Type B pancreatic cell (in vitro differentiated cells): ENCODE data around the gene ZNF217. TPM values are rescaled to one million over a fixed set of nuclear protein-coding genes. Genes with fewer than 3 reads are reported as not detected.
"Not testable (repeated sequence)": the region's sequence is repeated elsewhere in the genome, so short reads cannot be mapped to it uniquely, and the experiment has no call there.

Experiments
- DNase-seq: peaks from one replicate; pipeline ENCODE4 v3.0.0; 2021; ENCODE audit warnings: mixed read lengths; ENCODE audit not compliant: unreplicated experiment; ENCODE audit errors: extremely low spot score
- H3K27ac Mint-ChIP-seq: 2 replicates; pipeline ENCODE4 v1.8.0; 2021; ENCODE audit warnings: mild to moderate bottlenecking, mixed read lengths
- H3K27me3 Mint-ChIP-seq: 2 replicates; pipeline ENCODE4 v1.8.0; 2021; ENCODE audit warnings: mixed read lengths
- H3K36me3 Mint-ChIP-seq: 2 replicates; pipeline ENCODE4 v1.8.0; 2021; ENCODE audit warnings: mixed read lengths
- H3K4me1 Mint-ChIP-seq: one replicate; pipeline ENCODE4 v1.8.0; 2021; ENCODE audit warnings: mixed read lengths; ENCODE audit not compliant: unreplicated experiment
- H3K4me3 Mint-ChIP-seq: 2 replicates; pipeline ENCODE4 v1.8.0; 2021; ENCODE audit warnings: mild to moderate bottlenecking, mixed read lengths
- H3K9me3 Mint-ChIP-seq: 2 replicates; pipeline ENCODE4 v1.8.0; 2021; ENCODE audit warnings: mixed read lengths
- total RNA-seq: library from RNA; stranded (reverse); gene quantifications from 2 replicates; pipeline ENCODE4 v1.2.1, GENCODE V29; 2021; ENCODE audit warnings: low replicate concordance
- TF ChIP-seq, protein P1 (sequence below): fragments of 200-600 bp; sonication (generic); conservative IDR thresholded peaks from 2 replicates; pipeline ENCODE4 v1.5.0; 2021; ENCODE audit warnings: antibody characterized with exemption, mild to moderate bottlenecking

The ZNF217 gene
- total RNA-seq, 1 donor from 2014 or later: 32.8 TPM

DNA sequence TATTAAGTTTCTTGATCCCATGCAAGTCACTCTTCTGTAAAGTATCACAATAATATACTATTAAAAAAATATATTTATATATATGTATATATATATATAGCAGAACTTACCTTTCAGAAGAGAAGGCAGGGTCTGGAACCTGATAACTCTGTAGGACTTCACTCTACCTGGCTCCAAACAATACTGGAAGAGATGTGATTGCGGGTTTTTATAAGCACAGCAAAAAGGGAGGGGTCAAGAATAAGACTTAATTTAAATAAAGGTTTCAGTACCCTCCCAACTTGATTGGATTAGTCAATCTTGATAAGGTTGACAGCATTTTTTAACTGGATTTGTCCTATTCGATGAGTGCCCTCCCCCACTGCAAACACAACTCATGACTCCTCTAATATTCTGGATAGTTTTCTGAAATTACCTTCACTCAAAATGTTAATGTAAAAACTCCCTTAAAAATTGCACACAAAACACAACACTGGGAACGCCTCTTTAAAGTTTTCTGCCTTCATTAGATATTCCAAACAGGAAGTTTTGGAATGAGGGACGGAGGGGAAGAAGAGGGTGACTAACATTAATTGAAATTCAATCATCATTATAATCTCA lies 4.0 kb upstream of the ZNF217 start:
- TF ChIP-seq, protein P1, sequence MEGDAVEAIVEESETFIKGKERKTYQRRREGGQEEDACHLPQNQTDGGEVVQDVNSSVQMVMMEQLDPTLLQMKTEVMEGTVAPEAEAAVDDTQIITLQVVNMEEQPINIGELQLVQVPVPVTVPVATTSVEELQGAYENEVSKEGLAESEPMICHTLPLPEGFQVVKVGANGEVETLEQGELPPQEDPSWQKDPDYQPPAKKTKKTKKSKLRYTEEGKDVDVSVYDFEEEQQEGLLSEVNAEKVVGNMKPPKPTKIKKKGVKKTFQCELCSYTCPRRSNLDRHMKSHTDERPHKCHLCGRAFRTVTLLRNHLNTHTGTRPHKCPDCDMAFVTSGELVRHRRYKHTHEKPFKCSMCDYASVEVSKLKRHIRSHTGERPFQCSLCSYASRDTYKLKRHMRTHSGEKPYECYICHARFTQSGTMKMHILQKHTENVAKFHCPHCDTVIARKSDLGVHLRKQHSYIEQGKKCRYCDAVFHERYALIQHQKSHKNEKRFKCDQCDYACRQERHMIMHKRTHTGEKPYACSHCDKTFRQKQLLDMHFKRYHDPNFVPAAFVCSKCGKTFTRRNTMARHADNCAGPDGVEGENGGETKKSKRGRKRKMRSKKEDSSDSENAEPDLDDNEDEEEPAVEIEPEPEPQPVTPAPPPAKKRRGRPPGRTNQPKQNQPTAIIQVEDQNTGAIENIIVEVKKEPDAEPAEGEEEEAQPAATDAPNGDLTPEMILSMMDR: no peak
- Mint-ChIP-seq H3K4me3 (peak overlapping the region; percentile 85), H3K4me1 (peaks cover 45% of the 10 kb centered on the region), H3K9me3 (no peaks in the 10 kb centered on the region), H3K27ac (peak overlapping the region; percentile 87), H3K27me3 (no peaks in the 10 kb centered on the region), H3K36me3 (no peaks in the 10 kb centered on the region)
- no peak for DNase-seq

- no peaks in the 10 kb centered on the region for H3K27me3 Mint-ChIP-seq
- peak overlapping the region; percentile 87 for H3K27ac Mint-ChIP-seq
- H3K36me3 Mint-ChIP-seq: no peaks in the 10 kb centered on the region
- TF ChIP-seq, protein P1: no peak
- peaks cover 45% of the 10 kb centered on the region for H3K4me1 Mint-ChIP-seq
- H3K9me3 Mint-ChIP-seq: no peaks in the 10 kb centered on the region
- peak overlapping the region; percentile 85 for H3K4me3 Mint-ChIP-seq
- DNase-seq: no peak
Measured at GRCh38 chr20:53597030-53597482, 3.4 kb upstream of the ZNF217 start.

GRCh38 chr20:53596189-53597001 lies 2.8 kb upstream of the ZNF217 start:
- H3K36me3 Mint-ChIP-seq, H3K9me3 Mint-ChIP-seq, H3K27me3 Mint-ChIP-seq: not testable (repeated sequence)
- H3K4me1 Mint-ChIP-seq: peaks cover 45% of the 10 kb centered on the region
- peak; percentile 22 for DNase-seq
- peak overlapping the region; percentile 87 for H3K27ac Mint-ChIP-seq
- H3K4me3 Mint-ChIP-seq: peak overlapping the region; percentile 85

- H3K9me3 Mint-ChIP-seq, H3K27me3 Mint-ChIP-seq, H3K36me3 Mint-ChIP-seq, DNase-seq: not testable (repeated sequence)
- Mint-ChIP-seq H3K4me3 (peak overlapping the region; percentile 85), H3K27ac (peak overlapping the region; percentile 87), H3K4me1 (peaks cover 46% of the 10 kb centered on the region)
Measured at GRCh38 chr20:53595742-53596141, 2.1 kb upstream of the ZNF217 start.

DNA sequence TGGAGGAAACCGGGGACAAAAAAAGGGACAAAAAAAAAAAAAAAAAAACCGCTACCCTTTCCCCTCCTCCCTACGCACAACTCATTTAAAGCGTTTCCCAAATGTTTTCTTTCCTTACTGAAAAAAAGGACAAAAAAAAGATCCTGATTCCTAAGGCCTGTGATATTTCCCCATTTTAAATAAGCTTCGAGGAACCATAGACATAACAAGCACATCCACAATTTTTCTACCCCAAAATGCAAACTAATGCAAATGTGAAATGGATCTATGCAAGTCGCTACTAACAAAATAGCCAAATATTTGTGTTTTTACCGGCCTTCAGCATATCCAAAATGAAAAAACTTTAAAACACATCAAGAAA lies 1.4 kb upstream of the ZNF217 start:
- Mint-ChIP-seq H3K36me3 (no peaks in the 10 kb centered on the region), H3K27me3 (no peaks in the 10 kb centered on the region), H3K4me1 (peaks cover 51% of the 10 kb centered on the region), H3K4me3 (peak overlapping the region; percentile 93), H3K9me3 (no peaks in the 10 kb centered on the region), H3K27ac (peak overlapping the region; percentile 98)
- DNase-seq: no peak
- TF ChIP-seq, protein P1: no peak

DNA sequence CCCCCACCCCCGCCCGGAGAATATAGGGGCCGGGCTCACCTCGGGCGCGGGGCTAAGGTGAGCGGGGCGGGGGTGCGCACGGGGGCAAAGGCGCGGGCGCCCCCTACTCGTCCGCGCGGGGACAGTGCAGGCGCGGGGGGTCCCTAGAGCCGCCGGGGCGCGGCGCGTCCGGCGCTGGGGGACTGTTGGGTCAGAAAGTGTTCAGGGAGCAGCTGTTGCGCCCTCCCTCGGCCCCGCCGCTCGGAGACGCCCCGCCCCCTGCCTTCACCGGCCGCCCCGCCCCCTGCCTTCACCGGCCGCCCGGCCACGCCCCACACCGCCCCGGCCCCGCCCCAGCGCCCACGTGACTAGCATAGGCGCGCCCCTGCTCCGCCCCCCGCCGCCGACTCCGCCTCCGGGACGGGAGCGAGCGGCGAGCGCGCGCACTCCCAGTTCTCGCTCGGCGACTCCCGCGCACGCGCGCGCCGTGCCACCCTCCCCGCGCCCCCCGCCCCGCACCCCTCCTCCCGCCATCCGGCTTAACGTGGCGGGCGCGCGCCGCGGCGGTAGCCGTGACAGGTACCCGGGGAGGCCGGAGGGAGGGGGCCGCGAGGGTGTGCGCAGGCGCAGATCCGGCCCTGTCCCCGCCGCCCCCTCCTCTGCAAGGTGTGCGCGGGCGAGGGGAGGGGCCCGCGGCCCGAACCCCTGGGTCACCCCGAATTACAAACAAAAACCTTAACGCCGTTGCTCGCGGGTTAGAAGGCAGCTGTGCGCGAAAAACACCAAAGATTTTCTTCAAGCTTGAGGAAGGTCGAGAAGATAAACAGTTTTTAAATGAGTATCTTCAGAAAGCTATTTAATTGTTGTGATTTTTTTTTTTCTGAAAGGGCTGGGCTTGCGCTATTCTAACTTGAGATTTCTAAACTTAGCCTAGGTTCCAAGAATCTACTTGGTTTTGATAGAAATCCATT lies 704 bp upstream of the ZNF217 start:
- TF ChIP-seq, protein P1: peak; percentile 53
- Mint-ChIP-seq H3K4me1 (peaks cover 51% of the 10 kb centered on the region), H3K27ac (peak overlapping the region; percentile 98), H3K9me3 (no peaks in the 10 kb centered on the region), H3K36me3 (no peaks in the 10 kb centered on the region), H3K4me3 (peak overlapping the region; percentile 93), H3K27me3 (no peaks in the 10 kb centered on the region)
- peak; percentile 99 for DNase-seq
